ENCODE measurements around the gene DNAH3. TPM values are rescaled to one million over a fixed set of nuclear protein-coding genes. Genes with fewer than 3 reads are reported as not detected.

Gene DNAH3
- total and polyA plus RNA-seq, 2 of the 8 experiments (the other 6 are each of a cell fraction or from before 2014, with no cell fraction given): 0.57 to 0.71 TPM

DNA sequence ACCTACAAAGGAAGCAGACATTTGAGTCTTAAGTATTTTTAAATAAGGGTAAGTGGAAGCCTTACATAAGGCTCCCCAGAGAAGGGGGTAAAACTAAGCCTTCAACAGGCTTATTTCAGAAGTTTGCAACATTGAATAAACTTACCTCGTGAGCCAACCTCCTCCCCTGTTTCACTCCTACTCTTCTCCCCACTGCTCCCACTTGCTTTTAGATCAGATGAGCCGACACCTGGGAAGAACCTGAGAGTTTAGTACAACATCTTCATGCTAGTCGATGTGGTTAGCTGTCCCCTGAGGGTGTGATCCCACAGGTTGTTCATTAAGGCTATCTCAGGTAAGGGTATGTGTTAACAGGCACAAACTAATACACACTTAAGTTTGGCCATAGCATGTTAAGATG is 47.0 kb upstream of the DNAH3 start (continued):
- no peak for TF ChIP-seq TBP (IDR thresholded peaks at IDR 0.05; ENCODE audit: low read depth, low read length)
- no peak for TF ChIP-seq HDAC6 (IDR thresholded peaks at IDR 0.05; ENCODE audit: low read depth, low read length)

All from H1 (cell line).